Kidney capillary endothelial cell (primary cell): ENCODE results near the gene RNF224.
A peak's percentile ranks its signal among the peaks of the same experiment; 100 is the strongest.

Source experiments
- DNase-seq: peaks from one replicate; pipeline ENCODE4 v3.0.0-alpha.2; 2018; ENCODE audit warnings: low spot score

RNF224 gene

GRCh38 chr9:137192448-137192780, 34.9 kb upstream of the RNF224 start:
- no peak for DNase-seq

- DNase-seq: no peak
Observed at GRCh38 chr9:137192859-137193258, 34.4 kb upstream of the RNF224 start.

- no peak for DNase-seq
Observed at GRCh38 chr9:137193771-137194170, 33.5 kb upstream of the RNF224 start.

- no peak for DNase-seq
Observed at GRCh38 chr9:137194388-137194787, 32.9 kb upstream of the RNF224 start.

GRCh38 chr9:137194909-137195308, 32.4 kb upstream of the RNF224 start:
- DNase-seq: no peak

GRCh38 chr9:137195525-137196220, 31.6 kb upstream of the RNF224 start:
- DNase-seq: no peak

- DNase-seq: no peak
Observed at GRCh38 chr9:137198051-137198901, 29.0 kb upstream of the RNF224 start.

- DNase-seq: no peak
Observed at GRCh38 chr9:137198902-137199283, 28.4 kb upstream of the RNF224 start.

GRCh38 chr9:137199411-137200121, 27.7 kb upstream of the RNF224 start:
- DNase-seq: no peak

- peak; percentile 97 for DNase-seq
Observed at GRCh38 chr9:137200311-137201204, 26.7 kb upstream of the RNF224 start, which contains the start of gene TPRN. TSS of gene TPRN (minus strand) at chr9:137200741. CDS start at chr9:137200711, 30 bp downstream.

- no peak for DNase-seq
Observed at GRCh38 chr9:137201205-137201868, 26.0 kb upstream of the RNF224 start.

- no peak for DNase-seq
Observed at GRCh38 chr9:137202966-137203365, 24.3 kb upstream of the RNF224 start.

GRCh38 chr9:137204731-137205125, 22.6 kb upstream of the RNF224 start:
- no peak for DNase-seq

- DNase-seq: peak; percentile 63
Observed at GRCh38 chr9:137205126-137206069, 21.9 kb upstream of the RNF224 start, which contains the start of the genes NDOR1 and TMEM203. TSS of gene NDOR1 (plus strand) at chr9:137205700. CDS start at chr9:137205778, 78 bp downstream. TSS of gene TMEM203 (minus strand) at chr9:137205648. CDS start at chr9:137205414, 234 bp downstream.

GRCh38 chr9:137206602-137207001, 20.7 kb upstream of the RNF224 start:
- no peak for DNase-seq

GRCh38 chr9:137211532-137211931, 15.8 kb upstream of the RNF224 start:
- DNase-seq: no peak

- no peak for DNase-seq
Observed at GRCh38 chr9:137212520-137212919, 14.8 kb upstream of the RNF224 start.

GRCh38 chr9:137213160-137214060, 13.9 kb upstream of the RNF224 start:
- no peak for DNase-seq

- no peak for DNase-seq
Observed at GRCh38 chr9:137214620-137215019, 12.7 kb upstream of the RNF224 start.
